GM19025 (cell line): Measurements from ENCODE around the gene PPP1R13B.
"Not testable (repeated sequence)": the region's sequence is repeated elsewhere in the genome, so short reads cannot be mapped to it uniquely, and the experiment has no call there.

ENCODE experiments used
- ATAC-seq: cut with Tn5 transposase; IDR thresholded peaks from one replicate; pipeline ENCODE4 v1.9.1; 2021; ENCODE audit warnings: mild to moderate bottlenecking, low read depth, moderate library complexity; ENCODE audit not compliant: unreplicated experiment

Gene PPP1R13B

GRCh38 chr14:103847451-103848174 lies at the start of gene PPP1R13B:
Gene PPP1R13B (minus strand): TSS chr14:103847575. CDS start chr14:103847307, 268 bp downstream.
- peak; percentile 92 for ATAC-seq

GRCh38 chr14:103896578-103896977 lies 49.2 kb upstream of the PPP1R13B start:
- no peak for ATAC-seq

GRCh38 chr14:103894723-103895059 lies 47.3 kb upstream of the PPP1R13B start:
- ATAC-seq: no peak

GRCh38 chr14:103894034-103894722 lies 46.8 kb upstream of the PPP1R13B start:
- ATAC-seq: no peak

GRCh38 chr14:103892247-103892646 lies 44.9 kb upstream of the PPP1R13B start:
- ATAC-seq: no peak

GRCh38 chr14:103891667-103892215 lies 44.4 kb upstream of the PPP1R13B start:
- ATAC-seq: no peak

- no peak for ATAC-seq
These were observed 43.7 kb upstream of the PPP1R13B start for GRCh38 chr14:103890821-103891666.

- ATAC-seq: no peak
These were observed 42.6 kb upstream of the PPP1R13B start for GRCh38 chr14:103890052-103890371.

- ATAC-seq: no peak
These were observed 42.1 kb upstream of the PPP1R13B start for GRCh38 chr14:103889313-103890051.

GRCh38 chr14:103889002-103889312 lies 41.6 kb upstream of the PPP1R13B start:
- ATAC-seq: not testable (repeated sequence)

GRCh38 chr14:103887557-103888115 lies 40.3 kb upstream of the PPP1R13B start:
- no peak for ATAC-seq

GRCh38 chr14:103887170-103887501 lies 39.8 kb upstream of the PPP1R13B start:
- no peak for ATAC-seq

GRCh38 chr14:103886304-103887169 lies 39.2 kb upstream of the PPP1R13B start:
- ATAC-seq: no peak

GRCh38 chr14:103885509-103885932 lies 38.1 kb upstream of the PPP1R13B start:
- no peak for ATAC-seq

GRCh38 chr14:103884854-103885253 lies 37.5 kb upstream of the PPP1R13B start:
- no peak for ATAC-seq

- ATAC-seq: no peak
These were observed 35.8 kb upstream of the PPP1R13B start for GRCh38 chr14:103883263-103883523.

- ATAC-seq: no peak
These were observed 35.3 kb upstream of the PPP1R13B start for GRCh38 chr14:103882503-103883262.

- no peak for ATAC-seq
These were observed 34.2 kb upstream of the PPP1R13B start for GRCh38 chr14:103881268-103882201.
